HL-60 (cell line): ENCODE results near the gene PELO.

Source experiments
- POLR2AphosphoS5 ChIP-seq: IDR thresholded peaks from 2 replicates; pipeline ENCODE4 v1.6.1; 2012; ENCODE audit warnings: low read depth
- TF ChIP-seq, protein P1 (sequence below): IDR thresholded peaks from one replicate; pipeline ENCODE4 v1.5.1; 2011; ENCODE audit warnings: low read length, control low read depth, inconsistent platforms; ENCODE audit not compliant: insufficient read depth
- TF ChIP-seq, protein P2 (sequence below): IDR thresholded peaks from 2 replicates; pipeline ENCODE4 v1.6.1; 2012; ENCODE audit warnings: low read depth; ENCODE audit not compliant: insufficient replicate concordance

DNA sequence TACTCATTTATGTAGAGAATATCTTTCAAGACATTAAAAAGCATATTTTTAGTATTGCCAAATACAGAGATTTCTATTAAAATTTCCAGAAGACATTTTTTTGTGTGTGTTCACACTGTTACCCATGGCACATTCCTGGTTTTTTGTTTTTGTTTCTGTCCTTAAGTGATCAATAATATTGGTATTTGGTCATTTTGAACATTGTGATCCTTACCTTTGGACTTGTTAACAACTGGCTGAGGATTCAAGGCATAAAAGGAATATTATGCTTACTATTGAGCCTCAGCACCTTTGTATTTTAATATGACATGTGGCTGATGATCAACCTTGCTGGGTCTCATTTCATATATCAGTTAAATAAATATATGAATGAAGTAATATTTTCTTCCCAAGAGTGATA lies 41.9 kb downstream of the PELO start:
- TF ChIP-seq, protein P1, sequence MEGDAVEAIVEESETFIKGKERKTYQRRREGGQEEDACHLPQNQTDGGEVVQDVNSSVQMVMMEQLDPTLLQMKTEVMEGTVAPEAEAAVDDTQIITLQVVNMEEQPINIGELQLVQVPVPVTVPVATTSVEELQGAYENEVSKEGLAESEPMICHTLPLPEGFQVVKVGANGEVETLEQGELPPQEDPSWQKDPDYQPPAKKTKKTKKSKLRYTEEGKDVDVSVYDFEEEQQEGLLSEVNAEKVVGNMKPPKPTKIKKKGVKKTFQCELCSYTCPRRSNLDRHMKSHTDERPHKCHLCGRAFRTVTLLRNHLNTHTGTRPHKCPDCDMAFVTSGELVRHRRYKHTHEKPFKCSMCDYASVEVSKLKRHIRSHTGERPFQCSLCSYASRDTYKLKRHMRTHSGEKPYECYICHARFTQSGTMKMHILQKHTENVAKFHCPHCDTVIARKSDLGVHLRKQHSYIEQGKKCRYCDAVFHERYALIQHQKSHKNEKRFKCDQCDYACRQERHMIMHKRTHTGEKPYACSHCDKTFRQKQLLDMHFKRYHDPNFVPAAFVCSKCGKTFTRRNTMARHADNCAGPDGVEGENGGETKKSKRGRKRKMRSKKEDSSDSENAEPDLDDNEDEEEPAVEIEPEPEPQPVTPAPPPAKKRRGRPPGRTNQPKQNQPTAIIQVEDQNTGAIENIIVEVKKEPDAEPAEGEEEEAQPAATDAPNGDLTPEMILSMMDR: no peak
- TF ChIP-seq POLR2AphosphoS5: no peak
- TF ChIP-seq, protein P2, sequence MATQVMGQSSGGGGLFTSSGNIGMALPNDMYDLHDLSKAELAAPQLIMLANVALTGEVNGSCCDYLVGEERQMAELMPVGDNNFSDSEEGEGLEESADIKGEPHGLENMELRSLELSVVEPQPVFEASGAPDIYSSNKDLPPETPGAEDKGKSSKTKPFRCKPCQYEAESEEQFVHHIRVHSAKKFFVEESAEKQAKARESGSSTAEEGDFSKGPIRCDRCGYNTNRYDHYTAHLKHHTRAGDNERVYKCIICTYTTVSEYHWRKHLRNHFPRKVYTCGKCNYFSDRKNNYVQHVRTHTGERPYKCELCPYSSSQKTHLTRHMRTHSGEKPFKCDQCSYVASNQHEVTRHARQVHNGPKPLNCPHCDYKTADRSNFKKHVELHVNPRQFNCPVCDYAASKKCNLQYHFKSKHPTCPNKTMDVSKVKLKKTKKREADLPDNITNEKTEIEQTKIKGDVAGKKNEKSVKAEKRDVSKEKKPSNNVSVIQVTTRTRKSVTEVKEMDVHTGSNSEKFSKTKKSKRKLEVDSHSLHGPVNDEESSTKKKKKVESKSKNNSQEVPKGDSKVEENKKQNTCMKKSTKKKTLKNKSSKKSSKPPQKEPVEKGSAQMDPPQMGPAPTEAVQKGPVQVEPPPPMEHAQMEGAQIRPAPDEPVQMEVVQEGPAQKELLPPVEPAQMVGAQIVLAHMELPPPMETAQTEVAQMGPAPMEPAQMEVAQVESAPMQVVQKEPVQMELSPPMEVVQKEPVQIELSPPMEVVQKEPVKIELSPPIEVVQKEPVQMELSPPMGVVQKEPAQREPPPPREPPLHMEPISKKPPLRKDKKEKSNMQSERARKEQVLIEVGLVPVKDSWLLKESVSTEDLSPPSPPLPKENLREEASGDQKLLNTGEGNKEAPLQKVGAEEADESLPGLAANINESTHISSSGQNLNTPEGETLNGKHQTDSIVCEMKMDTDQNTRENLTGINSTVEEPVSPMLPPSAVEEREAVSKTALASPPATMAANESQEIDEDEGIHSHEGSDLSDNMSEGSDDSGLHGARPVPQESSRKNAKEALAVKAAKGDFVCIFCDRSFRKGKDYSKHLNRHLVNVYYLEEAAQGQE: no peak
